GM12892 (cell line): ENCODE measurements around the gene LRCH4.

Experiments
- POLR2A ChIP-seq: IDR thresholded peaks from 2 replicates; pipeline ENCODE4 v1.6.1; 2011; ENCODE audit warnings: low read depth, low read length, control low read depth
- POLR2AphosphoS5 ChIP-seq: IDR thresholded peaks from 2 replicates; pipeline ENCODE4 v1.6.1; 2011; ENCODE audit warnings: low read depth, low read length, control low read depth
- TAF1 ChIP-seq: IDR thresholded peaks from 2 replicates; pipeline ENCODE4 v1.6.1; 2011; ENCODE audit warnings: low read depth, mild to moderate bottlenecking, control low read depth, low read length, borderline replicate concordance

- TF ChIP-seq POLR2AphosphoS5 (no peak), POLR2A (no peak), TAF1 (no peak)
Observed at GRCh38 chr7:100595188-100595587, 9.3 kb upstream of the LRCH4 start.
